SJCRH30 (cell line): ENCODE data around the gene ERG28. TPM values are rescaled to one million over a fixed set of nuclear protein-coding genes. Genes with fewer than 3 reads are reported as not detected.

Source experiments
- DNase-seq, 2 experiments: peaks; one replicate each; pipeline ENCODE4 v3.0.0-alpha.2; 2015 to 2020
- H3K27ac ChIP-seq: fragments of 250-450 bp; sonication (Bioruptor Pico); 2 replicates; pipeline ENCODE4 v1.5.1; 2020; ENCODE audit warnings: mild to moderate bottlenecking, moderate library complexity
- H3K27me3 ChIP-seq: fragments of 250-450 bp; sonication (Bioruptor Pico); 2 replicates; pipeline ENCODE4 v1.5.1; 2020; ENCODE audit warnings: mild to moderate bottlenecking, moderate library complexity
- H3K36me3 ChIP-seq: fragments of 250-450 bp; sonication (Bioruptor Pico); 2 replicates; pipeline ENCODE4 v1.5.1; 2020; ENCODE audit warnings: mild to moderate bottlenecking, moderate library complexity
- H3K4me1 ChIP-seq: fragments of 250-450 bp; sonication (Bioruptor Pico); 2 replicates; pipeline ENCODE4 v1.5.1; 2020; ENCODE audit warnings: mild to moderate bottlenecking, moderate library complexity
- H3K4me3 ChIP-seq: fragments of 250-450 bp; sonication (Bioruptor Pico); 2 replicates; pipeline ENCODE4 v1.5.1; 2020; ENCODE audit warnings: mild to moderate bottlenecking, moderate library complexity
- H3K9me3 ChIP-seq: fragments of 250-450 bp; sonication (Bioruptor Pico); replicated peaks from 2 replicates; pipeline ENCODE4 v1.5.1; 2020; ENCODE audit warnings: mild to moderate bottlenecking, moderate library complexity
- total RNA-seq: library from RNA; depleted of rRNA; stranded (reverse); fragments of >200 nt; shearing (Covaris generic); gene quantifications from 2 replicates; pipeline ENCODE4 v1.2.3, GENCODE V29; 2014

Gene ERG28
- total RNA-seq, 1 experiment from 2014 or later: 14.1 TPM

GRCh38 chr14:75649337-75649736 lies 11.3 kb downstream of the ERG28 start:
- H3K9me3 ChIP-seq: no peaks in the 10 kb centered on the region
- peak overlapping the region; percentile 96 for H3K27ac ChIP-seq
- H3K36me3 ChIP-seq: peaks cover 9% of the 10 kb centered on the region
- H3K4me3 ChIP-seq: no peak overlapping the region
- H3K4me1 ChIP-seq: peaks cover 45% of the 10 kb centered on the region
- DNase-seq: no peak
- H3K27me3 ChIP-seq: no peaks in the 10 kb centered on the region

GRCh38 chr14:75648066-75648838 lies 12.4 kb downstream of the ERG28 start:
- DNase-seq: peak; percentile 86 to 92

GRCh38 chr14:75647640-75648039 lies 13.0 kb downstream of the ERG28 start:
- peaks cover 48% of the 10 kb centered on the region for H3K4me1 ChIP-seq
- peak in 1 of 2 experiments; percentile 22 for DNase-seq

More at GRCh38 chr14:75648066-75648838, 12.4 kb downstream of the ERG28 start:
- Histone ChIP-seq H3K9me3 (no peaks in the 10 kb centered on the region), H3K4me1 (peaks cover 48% of the 10 kb centered on the region), H3K27ac (peak overlapping the region; percentile 96), H3K4me3 (no peak overlapping the region), H3K36me3 (peaks cover 4% of the 10 kb centered on the region), H3K27me3 (no peaks in the 10 kb centered on the region)

GRCh38 chr14:75646762-75647161 lies 13.9 kb downstream of the ERG28 start:
- no peaks in the 10 kb centered on the region for H3K27me3 ChIP-seq
- H3K27ac ChIP-seq: peak overlapping the region; percentile 96
- H3K36me3 ChIP-seq: peaks cover 4% of the 10 kb centered on the region
- no peak overlapping the region for H3K4me3 ChIP-seq
- no peak for DNase-seq
- no peaks in the 10 kb centered on the region for H3K9me3 ChIP-seq
- peaks cover 48% of the 10 kb centered on the region for H3K4me1 ChIP-seq

More at GRCh38 chr14:75647640-75648039, 13.0 kb downstream of the ERG28 start:
- H3K36me3 ChIP-seq: peaks cover 4% of the 10 kb centered on the region
- no peaks in the 10 kb centered on the region for H3K9me3 ChIP-seq
- no peak overlapping the region for H3K4me3 ChIP-seq
- H3K27me3 ChIP-seq: no peaks in the 10 kb centered on the region
- peak overlapping the region; percentile 96 for H3K27ac ChIP-seq

- no peak overlapping the region for H3K4me3 ChIP-seq
- H3K27ac ChIP-seq: peak overlapping the region; percentile 96
- DNase-seq: peak; percentile 81 to 91
- peaks cover under 1% of the 10 kb centered on the region for H3K36me3 ChIP-seq
- no peaks in the 10 kb centered on the region for H3K9me3 ChIP-seq
- no peaks in the 10 kb centered on the region for H3K27me3 ChIP-seq
- H3K4me1 ChIP-seq: peaks cover 48% of the 10 kb centered on the region
These were observed 15.6 kb downstream of the ERG28 start for GRCh38 chr14:75645056-75645455.

GRCh38 chr14:75643985-75644384 lies 16.7 kb downstream of the ERG28 start:
- DNase-seq: no peak
- no peaks in the 10 kb centered on the region for H3K36me3 ChIP-seq
- no peaks in the 10 kb centered on the region for H3K9me3 ChIP-seq
- H3K4me1 ChIP-seq: peaks cover 44% of the 10 kb centered on the region
- H3K27ac ChIP-seq: peak overlapping the region; percentile 96; the same call in 1 of the 2 replicates
- no peak overlapping the region for H3K4me3 ChIP-seq
- no peaks in the 10 kb centered on the region for H3K27me3 ChIP-seq

- H3K4me3 ChIP-seq: no peak overlapping the region
- H3K27me3 ChIP-seq: no peaks in the 10 kb centered on the region
- no peak for DNase-seq
- H3K9me3 ChIP-seq: no peaks in the 10 kb centered on the region
- no peak overlapping the region for H3K27ac ChIP-seq
- H3K4me1 ChIP-seq: peaks cover 25% of the 10 kb centered on the region
- no peaks in the 10 kb centered on the region for H3K36me3 ChIP-seq
These were observed 19.8 kb downstream of the ERG28 start for GRCh38 chr14:75640876-75641275.

- peaks cover 18% of the 10 kb centered on the region for H3K4me1 ChIP-seq
- H3K36me3 ChIP-seq: no peaks in the 10 kb centered on the region
- H3K4me3 ChIP-seq: peak overlapping the region; percentile 23
- peak; percentile 70 to 72 for DNase-seq
- no peaks in the 10 kb centered on the region for H3K9me3 ChIP-seq
- peak overlapping the region; percentile 83 for H3K27ac ChIP-seq
- H3K27me3 ChIP-seq: no peaks in the 10 kb centered on the region
These were observed 24.5 kb downstream of the ERG28 start for GRCh38 chr14:75636100-75636692.

GRCh38 chr14:75634848-75635247 lies 25.8 kb downstream of the ERG28 start:
- Histone ChIP-seq H3K27me3 (no peaks in the 10 kb centered on the region), H3K36me3 (no peaks in the 10 kb centered on the region), H3K4me1 (peaks cover 23% of the 10 kb centered on the region), H3K4me3 (no peak overlapping the region), H3K27ac (no peak overlapping the region), H3K9me3 (no peaks in the 10 kb centered on the region)
- DNase-seq: no peak

- peak; percentile 13 to 49 for DNase-seq
- Histone ChIP-seq H3K27ac (no peak overlapping the region), H3K4me1 (peaks cover 19% of the 10 kb centered on the region), H3K4me3 (no peak overlapping the region), H3K36me3 (no peaks in the 10 kb centered on the region), H3K9me3 (no peaks in the 10 kb centered on the region), H3K27me3 (no peaks in the 10 kb centered on the region)
These were observed 29.2 kb downstream of the ERG28 start for GRCh38 chr14:75631453-75631831.

- Histone ChIP-seq H3K4me3 (no peak overlapping the region), H3K9me3 (no peaks in the 10 kb centered on the region), H3K4me1 (peaks cover 16% of the 10 kb centered on the region; the same call in 1 of the 2 replicates), H3K36me3 (no peaks in the 10 kb centered on the region), H3K27ac (no peak overlapping the region), H3K27me3 (no peaks in the 10 kb centered on the region)
- no peak for DNase-seq
These were observed 29.8 kb downstream of the ERG28 start for GRCh38 chr14:75630695-75631452.

- Histone ChIP-seq H3K27me3 (no peaks in the 10 kb centered on the region), H3K9me3 (no peaks in the 10 kb centered on the region), H3K4me1 (peaks cover 11% of the 10 kb centered on the region; the same call in 1 of the 2 replicates), H3K36me3 (no peaks in the 10 kb centered on the region), H3K27ac (no peak overlapping the region), H3K4me3 (no peak overlapping the region)
- no peak for DNase-seq
These were observed 31.9 kb downstream of the ERG28 start for GRCh38 chr14:75628816-75629215.

- Histone ChIP-seq H3K27ac (no peak overlapping the region), H3K4me3 (no peak overlapping the region), H3K4me1 (peaks cover 11% of the 10 kb centered on the region; the same call in 1 of the 2 replicates), H3K9me3 (no peaks in the 10 kb centered on the region), H3K27me3 (no peaks in the 10 kb centered on the region), H3K36me3 (no peaks in the 10 kb centered on the region)
- DNase-seq: no peak
These were observed 33.3 kb downstream of the ERG28 start for GRCh38 chr14:75627406-75627805.

GRCh38 chr14:75626863-75627262 lies 33.8 kb downstream of the ERG28 start:
- Histone ChIP-seq H3K36me3 (no peaks in the 10 kb centered on the region), H3K27ac (no peak overlapping the region), H3K4me1 (peaks cover 11% of the 10 kb centered on the region; the same call in 1 of the 2 replicates), H3K4me3 (no peak overlapping the region), H3K27me3 (no peaks in the 10 kb centered on the region), H3K9me3 (no peaks in the 10 kb centered on the region)
- DNase-seq: no peak

- H3K4me1 ChIP-seq: peaks cover 7% of the 10 kb centered on the region; the same call in 1 of the 2 replicates
- no peak overlapping the region for H3K27ac ChIP-seq
- no peak for DNase-seq
These were observed 34.3 kb downstream of the ERG28 start for GRCh38 chr14:75626396-75626795.

More at GRCh38 chr14:75626396-75626795, 34.3 kb downstream of the ERG28 start:
- Histone ChIP-seq H3K36me3 (no peaks in the 10 kb centered on the region), H3K9me3 (no peaks in the 10 kb centered on the region), H3K4me3 (no peak overlapping the region), H3K27me3 (no peaks in the 10 kb centered on the region)
